ENCODE data around the gene RRP7A.
"Not testable (repeated sequence)": the region's sequence is repeated elsewhere in the genome, so short reads cannot be mapped to it uniquely, and the experiment has no call there.

Gene RRP7A

GRCh38 chr22:42535082-42535731 lies 15.6 kb upstream of the RRP7A start:
- not testable (repeated sequence) for DNase-seq

GRCh38 chr22:42533638-42533977 lies 14.0 kb upstream of the RRP7A start:
- no peak for DNase-seq

- DNase-seq: not testable (repeated sequence)
Observed at GRCh38 chr22:42531401-42532084, 11.9 kb upstream of the RRP7A start.

GRCh38 chr22:42529435-42529834 lies 9.8 kb upstream of the RRP7A start:
- not testable (repeated sequence) for DNase-seq

GRCh38 chr22:42528591-42529307 lies 9.2 kb upstream of the RRP7A start:
- no peak for DNase-seq

GRCh38 chr22:42522546-42522945 lies 3.0 kb upstream of the RRP7A start:
- no peak for DNase-seq

GRCh38 chr22:42521228-42521546 lies 1.6 kb upstream of the RRP7A start:
- DNase-seq: no peak

- not testable (repeated sequence) for DNase-seq
Observed at GRCh38 chr22:42518638-42519524, 715 bp downstream of the RRP7A start.

GRCh38 chr22:42517103-42517502 lies 2.5 kb downstream of the RRP7A start:
- not testable (repeated sequence) for DNase-seq

- DNase-seq: no peak
Observed at GRCh38 chr22:42515896-42516295, 3.7 kb downstream of the RRP7A start.

GRCh38 chr22:42515304-42515703 lies 4.3 kb downstream of the RRP7A start:
- not testable (repeated sequence) for DNase-seq

GRCh38 chr22:42514331-42514730 lies 5.3 kb downstream of the RRP7A start:
- DNase-seq: not testable (repeated sequence)

GRCh38 chr22:42512273-42512990 lies 7.2 kb downstream of the RRP7A start:
- DNase-seq: not testable (repeated sequence)

- DNase-seq: no peak
Observed at GRCh38 chr22:42511401-42511891, 8.2 kb downstream of the RRP7A start.

GRCh38 chr22:42509548-42509947 lies 10.0 kb downstream of the RRP7A start:
- DNase-seq: no peak

GRCh38 chr22:42508975-42509364 lies 10.6 kb downstream of the RRP7A start:
- not testable (repeated sequence) for DNase-seq

GRCh38 chr22:42508327-42508974 lies 11.1 kb downstream of the RRP7A start:
- DNase-seq: not testable (repeated sequence)

- DNase-seq: no peak
Observed at GRCh38 chr22:42500836-42501179, 18.8 kb downstream of the RRP7A start.

GRCh38 chr22:42500161-42500835 lies 19.3 kb downstream of the RRP7A start:
- DNase-seq: no peak

- not testable (repeated sequence) for DNase-seq
Observed at GRCh38 chr22:42499773-42500160, 19.8 kb downstream of the RRP7A start.

GRCh38 chr22:42495533-42496141 lies 24.0 kb downstream of the RRP7A start:
- DNase-seq: not testable (repeated sequence)
